AG09309 (cell line): ENCODE measurements around the gene SFXN2.
A peak's percentile ranks its signal among the peaks of the same experiment; 100 is the strongest.

Experiments used
- DNase-seq: peaks from one replicate; pipeline ENCODE4 v3.0.0-alpha.2; 2010; ENCODE audit warnings: low read depth
- H3K4me3 ChIP-seq: 2 replicates; pipeline ENCODE4 v1.5.1; 2011; ENCODE audit warnings: mild to moderate bottlenecking, low read depth, low read length, moderate library complexity; ENCODE audit not compliant: control insufficient read depth
- TF ChIP-seq, protein P1 (sequence below): IDR thresholded peaks from 2 replicates; pipeline ENCODE4 v1.5.1; 2011; ENCODE audit warnings: mild to moderate bottlenecking, low read depth, low read length, inconsistent platforms; ENCODE audit not compliant: insufficient read depth, control insufficient read depth; ENCODE audit errors: missing control alignments

Gene SFXN2

DNA sequence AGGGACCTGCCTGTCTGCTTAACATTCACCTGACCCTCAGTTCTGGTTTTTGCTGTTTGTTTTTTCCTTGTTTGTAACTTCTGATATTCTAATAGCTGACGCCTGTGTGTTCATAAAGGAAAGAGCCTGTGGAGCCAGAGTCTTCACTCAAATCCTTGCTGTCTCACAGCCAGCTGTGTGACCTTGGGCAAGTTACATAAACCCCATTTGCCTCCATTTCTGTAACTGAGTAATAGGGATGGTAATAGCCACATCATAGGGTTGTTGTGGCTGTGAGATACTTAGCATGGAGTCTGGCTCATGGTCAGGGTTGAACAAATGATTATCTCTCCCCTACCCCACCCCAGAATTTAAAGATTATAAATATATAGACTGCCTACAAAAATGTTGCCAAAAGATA, 56.4 kb downstream of the SFXN2 start:
- TF ChIP-seq, protein P1, sequence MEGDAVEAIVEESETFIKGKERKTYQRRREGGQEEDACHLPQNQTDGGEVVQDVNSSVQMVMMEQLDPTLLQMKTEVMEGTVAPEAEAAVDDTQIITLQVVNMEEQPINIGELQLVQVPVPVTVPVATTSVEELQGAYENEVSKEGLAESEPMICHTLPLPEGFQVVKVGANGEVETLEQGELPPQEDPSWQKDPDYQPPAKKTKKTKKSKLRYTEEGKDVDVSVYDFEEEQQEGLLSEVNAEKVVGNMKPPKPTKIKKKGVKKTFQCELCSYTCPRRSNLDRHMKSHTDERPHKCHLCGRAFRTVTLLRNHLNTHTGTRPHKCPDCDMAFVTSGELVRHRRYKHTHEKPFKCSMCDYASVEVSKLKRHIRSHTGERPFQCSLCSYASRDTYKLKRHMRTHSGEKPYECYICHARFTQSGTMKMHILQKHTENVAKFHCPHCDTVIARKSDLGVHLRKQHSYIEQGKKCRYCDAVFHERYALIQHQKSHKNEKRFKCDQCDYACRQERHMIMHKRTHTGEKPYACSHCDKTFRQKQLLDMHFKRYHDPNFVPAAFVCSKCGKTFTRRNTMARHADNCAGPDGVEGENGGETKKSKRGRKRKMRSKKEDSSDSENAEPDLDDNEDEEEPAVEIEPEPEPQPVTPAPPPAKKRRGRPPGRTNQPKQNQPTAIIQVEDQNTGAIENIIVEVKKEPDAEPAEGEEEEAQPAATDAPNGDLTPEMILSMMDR: no peak
- DNase-seq: no peak
- H3K4me3 ChIP-seq: no peak overlapping the region

DNA sequence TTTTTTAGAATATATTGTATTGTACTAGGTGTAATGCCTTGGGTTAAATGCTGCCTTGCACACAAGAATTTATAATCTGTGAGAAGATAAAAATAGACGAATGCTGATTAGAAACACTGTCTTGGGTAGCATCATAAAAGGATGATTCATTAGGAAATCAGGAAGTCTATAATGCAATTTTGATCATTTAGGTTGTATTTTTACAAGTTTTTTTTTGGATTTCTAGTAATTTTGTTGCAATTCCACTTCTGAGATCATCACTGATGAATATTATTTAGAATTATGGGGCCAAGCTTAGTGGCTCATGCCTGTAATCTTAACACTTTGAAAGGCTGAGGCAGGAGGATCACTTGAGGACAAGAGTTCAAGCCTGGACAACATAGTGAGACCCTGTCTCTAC, 58.9 kb downstream of the SFXN2 start:
- no peak overlapping the region for H3K4me3 ChIP-seq
- TF ChIP-seq, protein P1: no peak
- DNase-seq: no peak

DNA sequence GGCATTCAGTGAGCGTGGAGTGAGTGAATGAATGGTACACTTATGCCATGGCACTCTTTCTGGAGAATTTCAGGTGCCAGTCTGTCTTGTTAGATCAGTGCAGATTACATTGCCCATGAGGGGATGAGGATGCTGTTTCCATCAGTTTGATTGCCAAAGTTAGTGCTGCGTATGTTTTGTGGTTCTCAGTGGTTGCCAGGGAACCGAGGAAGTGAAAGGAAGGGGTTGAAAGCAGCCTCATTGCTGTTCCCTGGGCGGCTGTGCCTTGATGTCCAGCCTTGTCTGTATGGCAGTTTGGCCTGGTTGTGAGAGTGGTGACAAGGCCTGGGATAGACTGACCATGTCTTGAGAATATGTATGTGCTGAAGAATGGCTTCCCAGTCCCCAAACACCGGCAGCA, 59.5 kb downstream of the SFXN2 start:
- DNase-seq: no peak
- no peak overlapping the region for H3K4me3 ChIP-seq
- TF ChIP-seq, protein P1: no peak

DNA sequence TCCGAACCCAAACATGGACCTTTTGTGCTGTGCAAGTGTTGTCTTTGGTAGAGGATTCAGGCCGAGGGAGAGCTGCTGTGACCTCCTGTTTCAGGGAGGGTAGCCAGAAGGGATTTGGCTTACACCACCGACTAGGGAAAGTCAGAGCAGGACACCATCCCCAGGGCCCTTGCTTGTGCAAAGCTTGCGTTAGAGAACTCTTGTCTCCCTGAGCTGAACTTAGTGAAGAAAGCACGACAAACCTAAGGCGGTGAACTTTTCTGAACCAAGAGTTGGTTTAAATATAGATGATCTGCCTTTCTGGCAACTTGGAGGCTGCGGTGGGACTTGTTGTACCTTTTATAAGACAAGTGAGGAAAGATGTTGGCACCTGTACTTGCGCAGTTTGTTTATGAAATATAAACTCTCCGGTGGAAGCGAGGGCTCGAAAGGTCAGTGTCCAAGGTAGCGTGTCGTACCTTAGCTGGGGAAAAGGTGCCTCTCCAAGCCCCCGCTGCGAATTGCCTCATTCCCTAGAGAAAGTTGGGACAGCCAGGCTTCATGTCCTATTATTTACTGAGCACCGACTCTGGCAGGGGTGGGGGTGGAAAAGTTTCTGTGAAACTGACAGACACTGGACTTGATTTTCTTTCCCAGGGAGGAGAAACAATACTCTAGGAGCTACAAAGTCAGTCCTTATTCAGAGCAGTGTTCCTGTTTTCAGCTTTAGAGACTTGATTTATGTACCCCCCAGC, 60.9 kb downstream of the SFXN2 start:
- TF ChIP-seq, protein P1: no peak
- no peak for DNase-seq
- H3K4me3 ChIP-seq: no peak overlapping the region

DNA sequence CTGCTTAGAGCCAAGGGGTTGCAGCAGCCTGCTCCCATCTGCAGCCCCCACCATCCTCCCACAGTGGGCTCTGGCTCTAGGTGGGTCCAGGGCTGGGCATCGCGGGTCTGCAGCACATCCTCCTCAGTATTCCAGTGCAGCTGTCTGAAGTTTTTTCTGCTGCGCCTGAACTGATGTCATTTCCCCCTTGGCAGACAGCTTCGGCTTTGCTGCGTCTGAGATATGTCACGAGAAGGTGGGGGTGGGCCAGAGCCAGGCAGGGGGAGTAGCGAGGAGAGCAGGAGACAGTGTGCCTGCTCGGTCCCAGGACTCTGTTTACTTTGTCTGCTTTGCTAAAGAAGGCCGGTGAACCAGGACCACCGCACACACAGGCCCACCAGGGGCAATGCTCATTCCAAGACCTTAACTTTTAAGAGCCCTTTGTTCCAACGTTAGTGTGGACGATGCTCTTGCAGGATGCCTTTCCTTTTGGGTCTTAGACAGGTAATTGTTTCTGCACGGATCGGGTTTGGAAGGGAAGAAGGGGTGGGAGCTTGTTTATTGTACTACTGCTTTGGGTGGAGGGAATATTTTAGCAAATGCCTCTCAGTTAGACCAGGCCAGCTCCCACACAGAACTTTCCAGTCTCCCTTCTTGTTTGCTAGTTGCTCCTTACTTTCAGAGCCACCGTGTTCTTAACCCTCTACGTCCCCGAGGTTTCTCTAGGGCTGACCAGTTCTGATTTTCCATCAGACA, 61.7 kb downstream of the SFXN2 start:
- TF ChIP-seq, protein P1: no peak
- DNase-seq: no peak
- H3K4me3 ChIP-seq: peak overlapping the region; percentile 17; the same call in 1 of the 2 replicates

DNA sequence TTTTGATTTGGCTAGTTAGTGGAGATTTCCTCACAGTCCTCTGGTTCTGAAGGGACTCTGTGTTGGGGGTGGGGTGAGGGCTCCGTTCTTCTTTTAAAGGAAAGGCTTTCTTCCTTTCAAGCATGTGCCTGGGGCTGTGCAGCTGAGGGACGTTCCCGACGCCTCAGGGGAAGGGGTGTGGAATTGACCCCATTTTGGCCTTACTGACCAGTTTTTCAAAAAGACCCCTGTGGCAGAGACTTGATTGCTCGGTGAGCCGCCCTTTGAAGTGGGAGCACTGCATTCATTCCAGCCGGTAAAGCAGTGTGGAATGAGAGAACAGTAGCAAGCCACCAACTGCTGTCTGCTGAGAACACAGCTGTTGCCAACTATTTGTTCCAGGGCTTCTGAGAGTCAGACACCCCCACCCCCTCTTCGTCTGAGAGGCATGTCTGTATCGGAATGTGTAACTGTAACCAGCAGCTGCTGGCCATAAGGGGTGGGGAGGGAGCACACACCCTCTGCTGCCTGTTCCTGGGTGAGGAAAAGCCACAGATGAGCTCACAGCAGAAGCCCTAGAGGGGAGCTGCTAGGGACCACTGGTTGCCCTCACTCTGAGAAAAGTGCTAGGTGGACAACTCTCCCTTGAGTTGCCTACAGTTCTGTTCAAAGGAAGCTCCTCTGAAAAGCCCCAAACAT, 62.5 kb downstream of the SFXN2 start:
- H3K4me3 ChIP-seq: peak overlapping the region; percentile 17; the same call in 1 of the 2 replicates
- peak; percentile 85 for DNase-seq
- TF ChIP-seq, protein P1: no peak
